Measurements from ENCODE around the gene MCC.

MCC gene

DNA sequence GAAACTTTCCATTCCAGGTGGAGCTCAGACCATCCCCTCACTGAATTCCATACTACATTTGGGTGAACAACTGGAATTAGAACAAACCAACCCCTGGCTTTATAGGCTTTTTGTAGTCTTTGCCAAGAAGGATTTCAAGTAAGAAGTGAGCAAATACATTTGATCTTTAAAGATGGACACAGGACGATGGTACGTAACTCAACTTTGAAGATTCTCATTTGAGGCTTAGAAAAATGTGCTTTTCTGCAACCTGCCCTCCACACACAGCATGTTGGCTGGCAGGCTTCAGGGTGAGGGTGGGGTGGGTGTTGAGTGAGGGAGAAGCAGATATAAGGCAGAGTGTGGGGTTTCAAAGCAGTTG, 335.9 kb downstream of the MCC start:
- no peak overlapping the region for H3K27ac ChIP-seq
- no peak for TF ChIP-seq CTCF (IDR thresholded peaks at IDR 0.05)
- no peak for TF ChIP-seq ZFX (IDR thresholded peaks at IDR 0.05; ENCODE audit: borderline replicate concordance)

DNA sequence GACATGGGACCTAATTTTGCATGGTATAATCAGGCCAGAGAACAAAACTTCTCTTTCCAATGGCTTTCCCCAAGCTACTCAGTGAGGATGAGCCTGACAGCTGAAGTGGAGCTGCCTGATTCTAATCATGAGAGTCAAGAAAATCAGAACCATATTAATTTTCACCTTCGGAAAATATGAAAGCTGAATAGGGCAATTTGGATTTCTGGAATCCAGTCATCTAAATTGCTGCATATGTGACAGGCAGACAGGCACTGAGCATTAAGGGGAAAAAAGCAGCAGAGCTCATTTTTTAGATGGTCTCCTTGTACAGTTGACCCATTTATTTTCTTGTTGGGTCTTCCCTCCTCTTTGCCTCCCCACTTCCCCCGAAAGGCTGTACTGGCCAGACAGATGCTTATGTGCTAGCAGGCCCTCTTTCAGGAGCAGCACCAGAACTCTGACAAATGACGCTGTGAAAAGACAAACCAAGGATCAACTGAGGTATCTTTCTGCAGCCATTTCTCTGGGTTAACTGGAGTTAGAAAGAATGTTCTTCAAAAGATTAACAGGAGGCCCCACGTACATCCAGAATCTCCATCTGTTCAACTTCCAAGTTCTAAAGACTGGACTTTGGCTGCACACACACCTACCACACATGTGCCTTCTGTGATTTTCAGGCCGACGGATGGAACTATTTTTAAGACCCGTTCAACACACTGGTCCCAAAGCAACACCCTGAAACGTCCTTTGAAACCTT, 336.4 kb downstream of the MCC start:
- H3K27ac ChIP-seq = no peak overlapping the region
- no peak for TF ChIP-seq CTCF (IDR thresholded peaks at IDR 0.05)
- no peak for TF ChIP-seq ZFX (IDR thresholded peaks at IDR 0.05; ENCODE audit: borderline replicate concordance)

GRCh38 chr5:113150821-113151220, 337.4 kb downstream of the MCC start:
- TF ChIP-seq ZFX (IDR thresholded peaks at IDR 0.05; ENCODE audit: borderline replicate concordance) (no peak), CTCF (IDR thresholded peaks at IDR 0.05) (no peak)
- H3K27ac ChIP-seq = no peak overlapping the region

DNA sequence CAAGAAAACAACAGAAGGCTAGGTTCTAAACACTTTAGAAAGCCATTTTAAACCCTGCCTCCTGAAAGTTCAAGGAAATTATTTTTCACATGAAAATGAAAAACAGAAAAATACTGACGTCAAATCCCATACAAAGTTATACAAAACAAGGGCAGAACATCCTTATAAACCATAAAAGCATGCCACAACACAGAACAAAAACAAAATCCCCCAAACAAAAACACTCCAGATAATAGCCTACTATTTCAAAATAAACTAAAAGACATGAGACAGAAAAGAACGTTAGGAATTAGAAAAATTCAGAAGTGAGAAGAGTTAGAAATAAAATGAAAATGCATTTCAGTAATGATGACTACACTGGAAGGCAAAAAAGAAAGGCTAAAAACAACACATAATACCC, 338.0 kb downstream of the MCC start:
- no peak for TF ChIP-seq ZFX (IDR thresholded peaks at IDR 0.05; ENCODE audit: borderline replicate concordance)
- no peak for TF ChIP-seq CTCF (IDR thresholded peaks at IDR 0.05)

GRCh38 chr5:113147537-113147936, 340.7 kb downstream of the MCC start:
- TF ChIP-seq ZFX (IDR thresholded peaks at IDR 0.05; ENCODE audit: borderline replicate concordance) = no peak
- no peak for TF ChIP-seq CTCF (IDR thresholded peaks at IDR 0.05)
- H3K27ac ChIP-seq = no peak overlapping the region

More for the DNA sequence above, 338.0 kb downstream of the MCC start:
- H3K27ac ChIP-seq = no peak overlapping the region

- no peak for TF ChIP-seq CTCF (IDR thresholded peaks at IDR 0.05)
- no peak for TF ChIP-seq ZFX (IDR thresholded peaks at IDR 0.05; ENCODE audit: borderline replicate concordance)
- H3K27ac ChIP-seq = no peak overlapping the region
Measured at GRCh38 chr5:113147101-113147508, 341.1 kb downstream of the MCC start.

DNA sequence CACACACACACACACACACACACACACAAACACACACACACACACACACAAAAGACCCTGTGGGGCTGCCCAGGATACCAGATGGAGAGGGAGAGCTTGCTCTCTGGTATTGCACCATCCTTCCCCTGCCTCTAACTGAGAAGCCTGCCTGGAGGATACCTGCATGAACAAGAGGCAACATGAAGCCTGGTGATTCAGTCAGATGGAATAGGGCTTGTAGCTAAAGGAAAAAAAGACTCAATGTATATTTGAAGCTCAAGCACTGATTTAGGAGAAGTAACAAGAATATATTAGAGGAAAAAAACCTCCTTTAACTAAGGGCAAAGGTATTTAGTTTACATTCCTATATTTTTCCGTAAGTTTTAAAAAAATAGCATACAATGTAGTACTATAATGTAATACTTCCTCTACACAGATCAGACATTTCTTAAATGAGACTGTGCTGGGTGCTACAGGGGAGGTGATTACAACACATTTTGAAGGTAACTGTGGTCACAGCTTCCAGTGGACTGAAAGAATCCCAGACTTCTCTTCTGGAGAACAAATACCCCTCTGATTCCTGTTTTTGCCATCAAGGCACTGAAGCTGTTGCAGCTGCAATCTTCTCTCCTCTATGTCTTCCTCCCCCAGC, 342.4 kb downstream of the MCC start:
- H3K27ac ChIP-seq = no peak overlapping the region
- TF ChIP-seq CTCF (IDR thresholded peaks at IDR 0.05) (no peak), ZFX (IDR thresholded peaks at IDR 0.05; ENCODE audit: borderline replicate concordance) (no peak)
